D721Med (cell line): Measurements from ENCODE around the gene TNIP1.

ENCODE experiments used
- DNase-seq: peaks from one replicate; pipeline ENCODE4 v3.0.0; 2011; ENCODE audit warnings: low spot score; ENCODE audit not compliant: insufficient read length
- FAIRE-seq: peaks from 2 replicates; lab custom pipeline; 2011; peaks lifted over from hg19 to GRCh38; lab: Jason Lieb, UNC
- CTCF ChIP-seq: IDR thresholded peaks from 2 replicates; pipeline ENCODE4 v1.5.1; 2012; ENCODE audit warnings: mild to moderate bottlenecking, control low read depth; ENCODE audit not compliant: insufficient read depth; ENCODE audit errors: missing control alignments

Gene TNIP1

GRCh38 chr5:151085517-151086041 lies 4.7 kb upstream of the TNIP1 start:
- DNase-seq (no peak), FAIRE-seq (no peak)
- TF ChIP-seq CTCF, result no peak

- no peak for TF ChIP-seq CTCF
- FAIRE-seq (no peak), DNase-seq (no peak)
These were observed 3.5 kb upstream of the TNIP1 start for GRCh38 chr5:151084363-151084762.

- TF ChIP-seq CTCF, result no peak
- DNase-seq (no peak), FAIRE-seq (no peak)
These were observed 2.3 kb upstream of the TNIP1 start for GRCh38 chr5:151083081-151083676.

- FAIRE-seq, result no peak
These were observed 1.6 kb upstream of the TNIP1 start for GRCh38 chr5:151082282-151082902.

GRCh38 chr5:151081431-151082281 lies 822 bp upstream of the TNIP1 start:
- FAIRE-seq, result no peak
- no peak for TF ChIP-seq CTCF
- no peak for DNase-seq

More at GRCh38 chr5:151082282-151082902, 1.6 kb upstream of the TNIP1 start:
- no peak for DNase-seq
- TF ChIP-seq CTCF, result no peak

GRCh38 chr5:151079838-151080612 lies 809 bp downstream of the TNIP1 start:
- DNase-seq, result no peak
- TF ChIP-seq CTCF, result no peak
- FAIRE-seq, result no peak
